Lung microvascular endothelial cell (primary cell): ENCODE results near the gene MYO9B. TPM values are rescaled to one million over a fixed set of nuclear protein-coding genes. Genes with fewer than 3 reads are reported as not detected.

Experiments
- total RNA-seq: library from RNA; depleted of rRNA; stranded (reverse); fragments of >200 nt; gene quantifications from 2 replicates; pipeline ENCODE4 v1.2.1, GENCODE V29; 2014

MYO9B gene
- total RNA-seq, 1 donor from 2014 or later = 36.5 TPM

Other genes with a start within 250 kb of the MYO9B start
- 15.9 and 44.0 TPM in 2 replicates for gene SIN3B, start 246.4 kb upstream of the MYO9B start, total RNA-seq
- gene F2RL3, start 186.8 kb upstream of the MYO9B start, total RNA-seq = 3.7 and 30.6 TPM in 2 replicates
- 2.0 and 5.2 TPM in 2 replicates for gene CPAMD8, start 49.0 kb upstream of the MYO9B start, total RNA-seq
- gene HAUS8, start 325 bp upstream of the MYO9B start, total RNA-seq = 2.4 and 2.8 TPM in 2 replicates
- 10.7 and 12.9 TPM in 2 replicates for gene USE1, start 139.6 kb downstream of the MYO9B start, total RNA-seq
- 2.6 and 4.0 TPM in 2 replicates for gene OCEL1, start 150.4 kb downstream of the MYO9B start, total RNA-seq
- 22.9 and 38.5 TPM in 2 replicates for gene NR2F6, start 170.1 kb downstream of the MYO9B start, total RNA-seq
- gene USHBP1, start 189.0 kb downstream of the MYO9B start, total RNA-seq = 21.6 and 33.5 TPM in 2 replicates
- gene BABAM1, start 191.7 kb downstream of the MYO9B start, total RNA-seq = 61.3 and 73.2 TPM in 2 replicates
- 0.20 and 0.44 TPM in 2 replicates for gene ANKLE1, start 206.1 kb downstream of the MYO9B start, total RNA-seq
- 5.2 and 5.6 TPM in 2 replicates for gene ABHD8, start 227.6 kb downstream of the MYO9B start, total RNA-seq
- gene MRPL34, start 230.1 kb downstream of the MYO9B start, total RNA-seq = 29.6 and 56.9 TPM in 2 replicates
- 16.6 and 20.0 TPM in 2 replicates for gene DDA1, start 233.8 kb downstream of the MYO9B start, total RNA-seq